NCI-H1105 (cell line): ENCODE results near the gene NEAT1.

Experiments used
- DNase-seq: peaks from one replicate; lab custom pipeline; 2025; lab: John Stamatoyannopoulos, UW

NEAT1 gene

DNA sequence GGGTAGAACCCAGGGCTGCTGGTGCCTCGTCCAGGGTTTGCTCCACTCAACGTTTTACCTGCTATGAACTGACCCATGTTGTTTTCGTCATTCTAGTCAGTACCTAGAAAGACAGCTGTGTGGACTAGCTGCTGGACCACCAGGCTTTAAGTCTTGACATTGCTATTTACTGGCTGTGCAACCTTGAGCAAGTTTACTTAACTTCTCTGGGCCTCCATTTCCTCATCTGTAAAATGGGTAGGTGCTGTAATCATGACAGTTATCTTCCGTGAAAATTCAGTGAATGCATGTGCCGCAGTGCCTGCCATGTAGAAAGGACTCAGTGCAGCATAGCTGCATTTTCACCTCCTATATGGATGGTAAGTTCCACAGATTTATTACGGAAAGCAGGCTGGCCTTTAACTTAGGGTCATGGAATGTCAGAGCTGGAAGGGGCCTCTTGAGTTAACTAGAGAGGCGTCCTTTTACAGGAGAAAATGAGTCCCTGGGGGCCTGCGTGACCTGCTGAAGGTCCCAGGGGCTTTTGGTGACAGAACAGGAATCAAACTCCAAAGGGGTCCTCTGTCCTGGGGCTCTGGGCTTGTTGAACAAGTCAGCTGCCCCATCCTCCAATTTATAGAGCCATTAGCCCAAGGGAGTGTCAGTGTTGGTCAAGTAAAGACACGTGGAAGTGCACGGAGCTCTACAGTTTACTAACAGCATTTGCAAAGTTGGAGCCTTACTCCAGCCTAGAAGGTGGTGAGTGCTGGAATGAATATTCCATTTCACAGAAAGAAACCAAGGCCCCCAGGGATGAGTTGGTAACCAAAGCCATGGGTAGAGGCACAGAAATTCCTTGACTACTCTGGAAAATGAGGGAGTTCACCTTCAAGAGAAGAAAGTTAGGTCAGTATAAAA lies 64.2 kb downstream of the NEAT1 start:
- no peak for DNase-seq

DNA sequence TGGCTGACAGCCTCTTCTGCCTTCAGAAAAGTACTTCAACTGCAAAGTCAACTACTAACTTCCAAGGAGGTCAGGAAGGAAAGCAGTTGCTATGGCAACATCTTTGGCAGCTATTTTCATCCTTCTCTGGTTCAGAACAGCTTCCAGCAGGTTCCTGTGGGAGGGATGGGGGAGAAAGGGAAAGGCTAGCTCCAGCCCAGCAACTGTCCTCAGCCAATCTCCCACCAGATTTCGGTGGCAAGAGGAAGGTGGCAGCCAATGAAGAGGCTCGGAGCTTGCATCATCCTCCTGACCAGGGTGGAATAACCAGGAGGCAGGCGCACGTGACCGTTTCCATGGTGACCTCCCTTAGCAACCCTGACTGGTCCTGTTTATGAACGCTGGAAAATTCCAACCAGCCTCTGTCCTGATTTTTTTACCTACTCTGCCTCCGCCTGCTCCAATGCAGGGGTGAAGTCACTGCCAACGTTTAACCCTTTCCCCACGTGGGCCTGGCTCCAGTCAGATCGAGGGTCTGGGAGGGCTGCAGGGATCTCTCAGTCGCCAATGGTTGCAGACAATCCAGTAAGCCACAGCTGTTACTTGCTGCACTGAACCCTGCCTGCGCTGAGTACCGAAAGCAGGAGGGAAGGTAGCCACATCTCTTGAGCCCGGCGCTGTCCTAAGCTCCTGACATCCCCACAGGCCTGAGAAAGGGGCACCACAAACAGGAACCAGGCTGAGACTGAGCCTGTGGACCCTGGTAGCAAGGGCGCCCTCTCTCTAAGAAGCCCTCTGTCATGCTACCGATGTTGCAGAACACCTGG lies 65.1 kb downstream of the NEAT1 start:
- peak; percentile 99 for DNase-seq

DNA sequence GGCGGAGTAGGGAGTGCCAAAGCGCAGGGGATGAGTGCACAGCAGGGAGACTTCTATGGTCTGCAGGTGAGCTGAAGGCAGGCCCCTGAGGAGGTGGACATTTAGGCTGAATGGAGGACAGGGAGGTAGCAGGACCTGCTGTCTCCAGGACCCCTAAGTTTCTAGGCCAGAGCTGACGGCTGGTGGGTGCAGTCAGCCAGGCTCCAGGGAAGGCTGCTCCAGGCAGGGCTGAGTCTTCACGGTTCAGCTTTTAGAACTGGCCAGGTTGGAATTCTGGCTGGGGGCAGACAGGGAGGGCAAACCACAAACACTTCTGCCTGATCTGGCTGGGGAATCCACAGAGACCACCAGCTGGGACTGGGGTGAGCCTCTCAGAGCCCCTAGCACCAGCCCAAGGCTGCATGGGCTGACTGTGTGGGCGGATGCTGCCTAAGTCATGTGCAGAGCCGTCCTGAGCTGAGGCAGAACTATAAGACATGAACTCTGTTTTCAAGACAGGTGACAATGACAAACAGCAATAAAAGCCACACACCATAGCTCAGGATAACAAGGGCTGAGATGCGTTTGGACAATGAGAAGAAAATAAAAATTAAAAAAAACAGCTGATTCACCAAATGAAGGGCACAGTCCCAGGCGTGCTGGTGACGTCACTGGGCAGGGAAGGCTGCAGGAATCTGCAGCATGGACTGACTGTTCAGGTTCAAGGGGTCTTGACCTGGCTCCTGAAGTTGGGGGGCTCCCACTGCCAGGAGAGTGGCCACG lies 65.9 kb downstream of the NEAT1 start:
- no peak for DNase-seq

DNA sequence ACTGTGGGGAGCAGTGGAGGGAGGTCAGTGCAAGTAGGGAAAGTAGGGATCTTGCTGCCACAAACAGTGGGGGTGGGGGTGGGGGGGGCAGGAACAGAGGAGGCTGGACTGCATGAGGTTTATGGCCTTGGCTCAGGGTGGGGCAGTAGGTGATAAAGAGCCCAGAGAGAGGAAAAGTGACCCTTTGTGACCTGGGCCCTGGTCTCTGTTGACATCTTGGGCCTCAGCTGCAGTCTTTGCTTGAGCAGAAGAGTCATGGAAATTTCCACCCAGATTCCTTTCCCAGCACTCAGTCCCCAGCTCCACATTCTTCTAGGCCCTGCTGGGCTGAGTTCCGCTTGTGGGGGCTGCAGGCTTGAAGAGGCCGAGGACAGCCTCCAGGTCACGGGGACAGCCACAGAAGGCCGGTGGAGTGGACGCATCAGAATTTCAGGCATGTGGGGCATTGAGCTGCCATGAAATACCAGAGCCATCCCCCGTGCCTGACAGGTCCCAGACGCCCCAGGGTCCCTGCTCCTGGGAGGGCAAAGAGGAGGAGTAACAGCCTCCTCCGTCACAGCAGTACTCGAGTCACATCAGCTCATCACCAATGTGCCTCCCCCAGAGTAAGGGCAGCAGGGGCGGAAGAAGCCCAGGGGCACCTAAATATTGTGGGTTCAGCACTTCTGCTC lies 66.6 kb downstream of the NEAT1 start:
- no peak for DNase-seq

DNA sequence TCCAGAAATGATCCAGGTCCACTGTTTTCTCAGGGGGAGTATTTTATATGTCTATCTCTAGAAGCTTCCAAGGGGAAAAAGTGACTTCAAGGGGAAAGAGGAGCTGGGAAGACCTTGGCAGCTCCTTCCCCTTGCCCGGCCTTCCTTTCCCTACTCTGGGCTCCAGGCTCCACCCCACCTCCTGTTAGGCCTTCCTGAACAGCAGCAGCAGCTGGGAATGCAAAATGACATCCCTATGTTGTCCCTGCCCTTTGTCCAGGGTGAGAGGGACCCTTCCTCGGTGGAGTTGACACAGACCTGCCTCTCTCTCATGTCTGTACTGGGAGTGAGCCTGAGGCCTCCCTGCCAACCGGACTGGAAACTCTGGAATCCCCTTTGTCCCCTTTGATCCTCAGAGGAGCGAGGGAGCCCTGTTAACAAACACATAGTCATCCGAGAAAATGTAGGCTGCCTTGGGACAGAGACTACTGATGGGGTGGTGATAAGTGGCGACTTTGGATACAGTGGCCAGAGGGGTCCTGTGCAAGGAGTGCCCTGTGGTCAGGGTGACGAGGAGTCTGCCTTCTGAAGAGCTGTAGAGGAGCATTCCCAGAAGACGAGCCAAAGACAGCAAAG lies 67.2 kb downstream of the NEAT1 start:
- no peak for DNase-seq

DNA sequence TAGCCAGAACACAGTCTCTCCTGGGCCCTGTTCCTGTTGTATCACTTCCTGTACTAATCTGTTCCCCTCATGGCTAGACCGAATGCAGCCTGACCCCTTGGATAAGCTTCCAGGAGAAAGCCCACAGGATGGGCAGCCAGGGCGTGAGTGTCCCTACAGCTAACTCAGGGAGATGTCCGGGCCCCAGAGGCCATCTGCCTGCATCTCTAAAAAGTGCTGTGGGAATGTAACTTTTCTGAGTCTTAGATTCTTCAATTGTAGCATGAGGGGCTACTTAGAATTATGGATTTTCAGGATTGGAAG lies 68.5 kb downstream of the NEAT1 start:
- DNase-seq: no peak

DNA sequence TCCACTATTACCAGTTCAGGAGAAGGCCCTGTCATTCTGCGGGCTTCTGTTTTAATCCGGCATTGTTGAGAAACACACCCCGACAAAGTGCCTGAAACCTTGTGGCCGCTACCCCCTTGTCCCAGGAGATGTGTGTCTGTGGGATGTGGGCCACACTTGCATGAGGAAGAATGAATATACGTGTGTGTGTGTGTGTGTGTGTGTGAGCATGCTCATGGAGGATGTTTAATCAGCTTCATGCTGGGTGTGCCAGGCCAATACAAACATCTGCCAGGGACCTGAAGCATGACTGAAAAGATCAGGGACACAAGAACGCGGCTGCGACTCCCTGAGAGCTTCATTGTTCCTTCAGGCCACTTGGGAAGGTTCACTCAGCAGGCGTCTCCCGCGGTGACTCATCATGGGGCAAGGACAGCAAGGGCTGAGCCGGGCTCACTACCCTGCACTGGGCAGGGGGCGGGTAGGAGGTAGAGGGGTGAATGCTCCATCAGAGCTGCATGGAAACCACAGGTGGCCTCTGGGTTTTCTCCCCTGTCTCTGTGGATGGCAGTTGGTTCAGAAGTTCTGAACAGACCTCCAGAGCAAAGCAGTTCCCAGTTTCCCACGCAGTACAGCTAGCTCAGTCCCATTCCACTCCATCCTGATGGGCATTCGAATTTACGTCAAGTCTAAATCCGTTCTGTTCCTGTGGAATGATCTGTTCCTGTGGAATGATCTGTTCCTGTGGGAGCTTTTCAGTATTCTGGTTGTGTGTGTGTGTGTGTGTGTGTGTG lies 69.2 kb downstream of the NEAT1 start:
- no peak for DNase-seq

DNA sequence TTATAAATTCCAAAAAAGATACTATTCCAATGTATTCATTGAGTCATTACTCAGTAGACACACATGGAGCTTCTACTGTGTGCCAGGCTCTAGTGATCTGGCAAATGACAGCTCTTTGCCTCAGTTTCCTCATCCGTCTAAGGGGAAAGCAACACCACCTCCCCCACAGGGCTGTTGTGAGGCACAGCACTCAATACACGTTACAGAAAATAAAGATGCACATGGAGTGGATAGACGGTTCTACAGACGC lies 69.7 kb downstream of the NEAT1 start:
- no peak for DNase-seq

DNA sequence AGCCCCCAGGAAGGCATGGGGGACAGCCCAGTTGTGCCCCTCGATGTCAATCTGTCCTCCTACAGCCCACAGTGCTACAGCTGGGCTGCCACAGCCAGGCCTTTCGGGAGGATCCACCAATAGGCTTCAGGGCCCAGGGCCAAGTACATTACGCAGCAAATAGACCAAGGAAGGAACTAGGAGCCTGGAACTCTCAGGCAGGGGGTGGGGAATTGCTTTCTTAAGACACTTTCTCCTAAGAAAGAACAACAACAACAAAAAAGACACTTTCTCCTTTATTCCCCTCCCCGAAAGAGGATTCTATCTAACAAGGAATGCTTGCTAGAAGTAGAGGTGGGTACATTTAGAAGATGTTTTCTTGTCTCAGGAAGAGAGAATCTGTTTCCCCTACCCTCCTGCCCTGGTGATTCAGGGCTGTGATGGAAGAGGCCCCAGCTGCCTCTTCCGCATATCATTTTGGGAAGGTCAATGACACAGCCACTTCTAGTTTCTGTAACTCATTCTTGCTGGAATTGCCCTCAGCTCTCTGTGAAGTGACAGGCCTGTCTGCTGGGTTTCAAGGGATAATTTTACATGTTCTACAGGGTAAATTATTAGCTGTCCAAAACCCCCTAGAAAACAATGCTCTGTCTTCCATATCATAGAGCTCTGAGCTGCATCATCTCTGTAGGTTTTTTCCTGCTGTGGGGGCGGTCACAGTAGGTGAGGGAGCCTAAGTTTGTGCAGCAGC lies 70.2 kb downstream of the NEAT1 start:
- no peak for DNase-seq

DNA sequence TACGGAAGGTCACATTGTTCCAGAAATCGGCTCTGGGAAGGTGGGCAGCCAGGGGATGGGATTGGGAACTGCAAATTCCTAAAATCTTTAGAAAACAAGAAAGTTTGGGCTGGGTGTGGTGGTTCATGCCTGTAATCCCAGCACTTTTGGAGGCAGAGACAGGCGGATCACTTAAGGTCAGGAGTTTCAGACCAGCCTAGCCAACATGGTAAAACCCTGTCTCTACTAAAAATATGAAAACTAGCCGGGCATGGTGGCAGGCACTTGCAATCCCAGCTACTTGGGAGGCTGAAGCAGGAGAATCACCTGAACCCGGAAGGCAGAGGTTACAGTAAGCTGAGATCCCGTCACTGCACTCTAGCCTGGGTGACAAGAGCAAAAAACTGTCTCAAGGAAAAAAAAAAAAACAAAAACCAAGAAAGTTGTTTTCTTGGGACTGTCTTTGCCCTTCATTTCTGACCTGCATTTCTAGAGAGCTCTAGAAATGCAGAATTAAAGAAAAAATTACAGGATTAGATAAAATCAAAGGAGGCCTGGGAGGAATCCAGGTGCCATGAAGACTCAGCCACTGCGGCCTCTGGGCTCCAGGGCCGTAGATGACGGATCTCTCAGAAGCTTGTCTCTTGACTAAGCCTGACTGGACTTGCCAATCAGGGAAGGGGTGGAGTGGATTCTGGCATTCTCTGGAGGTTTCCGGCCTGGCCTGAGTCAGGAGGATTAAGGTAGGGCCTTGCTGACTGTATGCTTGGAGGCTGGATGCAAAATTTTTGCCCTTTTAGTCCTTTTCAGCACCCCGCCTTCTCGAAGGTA lies 71.0 kb downstream of the NEAT1 start:
- no peak for DNase-seq
